Measurements from ENCODE around the gene ITGB1. TPM values are rescaled to one million over a fixed set of nuclear protein-coding genes. Genes with fewer than 3 reads are reported as not detected.
"Not testable (repeated sequence)": the region's sequence is repeated elsewhere in the genome, so short reads cannot be mapped to it uniquely, and the experiment has no call there.

The ITGB1 gene
- total RNA-seq, 2 donors from 2014 or later: 254 to 393 TPM

- Histone ChIP-seq H3K27ac (no peak overlapping the region), H3K36me3 (no peaks in the 10 kb centered on the region), H3K9me3 (no peaks in the 10 kb centered on the region), H3K4me1 (peaks cover 7% of the 10 kb centered on the region), H3K27me3 (no peaks in the 10 kb centered on the region), H3K9ac (ENCODE audit: low read depth in 2 of 2, low read length in 2 of 2) (no peak overlapping the region), H3K4me3 (no peak overlapping the region)
- TF ChIP-seq, protein P1, sequence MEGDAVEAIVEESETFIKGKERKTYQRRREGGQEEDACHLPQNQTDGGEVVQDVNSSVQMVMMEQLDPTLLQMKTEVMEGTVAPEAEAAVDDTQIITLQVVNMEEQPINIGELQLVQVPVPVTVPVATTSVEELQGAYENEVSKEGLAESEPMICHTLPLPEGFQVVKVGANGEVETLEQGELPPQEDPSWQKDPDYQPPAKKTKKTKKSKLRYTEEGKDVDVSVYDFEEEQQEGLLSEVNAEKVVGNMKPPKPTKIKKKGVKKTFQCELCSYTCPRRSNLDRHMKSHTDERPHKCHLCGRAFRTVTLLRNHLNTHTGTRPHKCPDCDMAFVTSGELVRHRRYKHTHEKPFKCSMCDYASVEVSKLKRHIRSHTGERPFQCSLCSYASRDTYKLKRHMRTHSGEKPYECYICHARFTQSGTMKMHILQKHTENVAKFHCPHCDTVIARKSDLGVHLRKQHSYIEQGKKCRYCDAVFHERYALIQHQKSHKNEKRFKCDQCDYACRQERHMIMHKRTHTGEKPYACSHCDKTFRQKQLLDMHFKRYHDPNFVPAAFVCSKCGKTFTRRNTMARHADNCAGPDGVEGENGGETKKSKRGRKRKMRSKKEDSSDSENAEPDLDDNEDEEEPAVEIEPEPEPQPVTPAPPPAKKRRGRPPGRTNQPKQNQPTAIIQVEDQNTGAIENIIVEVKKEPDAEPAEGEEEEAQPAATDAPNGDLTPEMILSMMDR (IDR thresholded peaks at IDR 0.05): no peak
- intact Hi-C loops (cut with DNase I): no loop called here
- no peak for DNase-seq
Measured at GRCh38 chr10:32979041-32979440, 21.0 kb upstream of the ITGB1 start.

GRCh38 chr10:32977846-32978809 lies 20.1 kb upstream of the ITGB1 start:
- DNase-seq; H3K27me3 ChIP-seq; H3K4me1 ChIP-seq; H3K9ac ChIP-seq (ENCODE audit: low read depth in 2 of 2, low read length in 2 of 2); H3K36me3 ChIP-seq; intact Hi-C loops (cut with DNase I); H3K27ac ChIP-seq; H3K9me3 ChIP-seq; H3K4me3 ChIP-seq: not testable (repeated sequence)

GRCh38 chr10:32976338-32976737 lies 18.3 kb upstream of the ITGB1 start:
- peaks cover 4% of the 10 kb centered on the region for H3K4me1 ChIP-seq
- no peaks in the 10 kb centered on the region for H3K27me3 ChIP-seq
- TF ChIP-seq, protein P1 (IDR thresholded peaks at IDR 0.05): no peak
- DNase-seq: no peak
- no peak overlapping the region for H3K4me3 ChIP-seq
- intact Hi-C loops (cut with DNase I): no loop called here
- H3K9me3 ChIP-seq: no peaks in the 10 kb centered on the region
- no peak overlapping the region for H3K9ac ChIP-seq (ENCODE audit: low read depth in 2 of 2, low read length in 2 of 2)
- no peak overlapping the region for H3K27ac ChIP-seq
- no peaks in the 10 kb centered on the region for H3K36me3 ChIP-seq

- Histone ChIP-seq H3K9ac (ENCODE audit: low read depth in 2 of 2, low read length in 2 of 2) (no peak overlapping the region), H3K9me3 (no peaks in the 10 kb centered on the region), H3K4me3 (no peak overlapping the region), H3K27me3 (no peaks in the 10 kb centered on the region), H3K27ac (peak overlapping the region; percentile 68), H3K4me1 (no peaks in the 10 kb centered on the region), H3K36me3 (no peaks in the 10 kb centered on the region)
- DNase-seq: no peak
- TF ChIP-seq, protein P1 (IDR thresholded peaks at IDR 0.05): no peak
- intact Hi-C loops (cut with DNase I): no loop called here
Measured at GRCh38 chr10:32972929-32973328, 14.9 kb upstream of the ITGB1 start.

GRCh38 chr10:32972460-32972859 lies 14.4 kb upstream of the ITGB1 start:
- intact Hi-C loops (cut with DNase I): no loop called here
- Histone ChIP-seq H3K27me3 (no peaks in the 10 kb centered on the region), H3K9ac (ENCODE audit: low read depth in 2 of 2, low read length in 2 of 2) (peak overlapping the region in 1 of 2 donors; percentile 74), H3K36me3 (no peaks in the 10 kb centered on the region), H3K27ac (peak overlapping the region; percentile 68), H3K4me1 (no peaks in the 10 kb centered on the region), H3K9me3 (no peaks in the 10 kb centered on the region), H3K4me3 (no peak overlapping the region)
- TF ChIP-seq, protein P1 (IDR thresholded peaks at IDR 0.05): no peak
- DNase-seq: no peak

GRCh38 chr10:32971536-32972091 lies 13.6 kb upstream of the ITGB1 start:
- Histone ChIP-seq H3K9me3 (no peaks in the 10 kb centered on the region), H3K4me3 (no peak overlapping the region), H3K4me1 (no peaks in the 10 kb centered on the region), H3K27me3 (no peaks in the 10 kb centered on the region), H3K27ac (peak overlapping the region; percentile 68), H3K9ac (ENCODE audit: low read depth in 2 of 2, low read length in 2 of 2) (peak overlapping the region in 1 of 2 donors; percentile 74), H3K36me3 (no peaks in the 10 kb centered on the region)
- DNase-seq: peak; percentile 71
- TF ChIP-seq, protein P1 (IDR thresholded peaks at IDR 0.05): no peak
- intact Hi-C loops (cut with DNase I): no loop called here
